ENCODE data around the gene DICER1.

DICER1 gene

DNA sequence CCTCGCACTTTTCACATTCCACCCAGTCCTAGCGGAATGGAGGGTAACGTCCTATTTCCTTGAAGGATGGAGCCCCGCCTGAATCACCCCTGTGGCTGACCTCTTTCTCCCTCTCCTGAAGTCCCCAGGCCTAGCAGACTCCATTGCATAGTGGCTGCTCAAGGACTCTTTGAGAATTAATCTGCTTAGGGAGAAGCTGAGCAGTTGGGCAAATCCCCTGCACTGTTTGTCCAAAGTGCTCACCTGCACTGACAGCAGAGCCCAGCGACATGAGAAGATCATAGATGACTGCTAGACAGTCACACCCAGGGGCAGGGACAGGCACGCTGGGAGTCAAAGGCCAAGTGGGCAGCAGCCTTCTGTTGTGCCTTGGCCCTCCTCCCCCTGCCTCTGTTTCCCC lies 37.7 kb upstream of the DICER1 start:
- Histone ChIP-seq H3K9me3 (no peaks in the 10 kb centered on the region), H3K27ac (no peak overlapping the region), H3K27me3 (no peaks in the 10 kb centered on the region), H3K36me3 (no peaks in the 10 kb centered on the region), H3K4me1 (ENCODE audit: control insufficient read depth in 1 of 2, insufficient read depth in 1 of 2, low read depth in 1 of 2, low read length in 1 of 2) (peaks cover 12 to 16% of the 10 kb centered on the region in 2 experiments), H3K4me3 (ENCODE audit: low read depth in 1 of 2, low read length in 1 of 2) (no peak overlapping the region)
- TF ChIP-seq, protein P1, sequence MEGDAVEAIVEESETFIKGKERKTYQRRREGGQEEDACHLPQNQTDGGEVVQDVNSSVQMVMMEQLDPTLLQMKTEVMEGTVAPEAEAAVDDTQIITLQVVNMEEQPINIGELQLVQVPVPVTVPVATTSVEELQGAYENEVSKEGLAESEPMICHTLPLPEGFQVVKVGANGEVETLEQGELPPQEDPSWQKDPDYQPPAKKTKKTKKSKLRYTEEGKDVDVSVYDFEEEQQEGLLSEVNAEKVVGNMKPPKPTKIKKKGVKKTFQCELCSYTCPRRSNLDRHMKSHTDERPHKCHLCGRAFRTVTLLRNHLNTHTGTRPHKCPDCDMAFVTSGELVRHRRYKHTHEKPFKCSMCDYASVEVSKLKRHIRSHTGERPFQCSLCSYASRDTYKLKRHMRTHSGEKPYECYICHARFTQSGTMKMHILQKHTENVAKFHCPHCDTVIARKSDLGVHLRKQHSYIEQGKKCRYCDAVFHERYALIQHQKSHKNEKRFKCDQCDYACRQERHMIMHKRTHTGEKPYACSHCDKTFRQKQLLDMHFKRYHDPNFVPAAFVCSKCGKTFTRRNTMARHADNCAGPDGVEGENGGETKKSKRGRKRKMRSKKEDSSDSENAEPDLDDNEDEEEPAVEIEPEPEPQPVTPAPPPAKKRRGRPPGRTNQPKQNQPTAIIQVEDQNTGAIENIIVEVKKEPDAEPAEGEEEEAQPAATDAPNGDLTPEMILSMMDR (IDR thresholded peaks at IDR 0.05), result no peak

DNA sequence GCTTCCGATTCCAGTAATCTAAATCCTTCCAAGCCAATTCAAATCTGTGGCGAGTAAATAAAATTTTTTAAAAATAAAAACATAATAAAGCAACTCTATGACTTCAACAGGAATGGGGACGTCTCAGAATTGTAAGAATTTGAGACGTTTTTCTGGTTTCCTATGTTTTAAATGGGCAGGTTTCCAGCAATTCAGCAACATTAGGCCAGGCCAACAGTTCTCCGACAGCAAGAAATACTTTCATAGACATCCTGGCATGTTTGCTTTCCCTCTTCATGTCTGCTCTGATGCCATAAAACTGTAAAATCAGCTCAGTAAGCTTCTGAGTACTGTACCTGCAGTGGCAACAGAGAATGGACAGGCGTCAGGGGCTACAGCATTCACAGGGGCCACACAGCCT lies 35.8 kb upstream of the DICER1 start:
- H3K4me1 ChIP-seq (ENCODE audit: control insufficient read depth in 1 of 2, insufficient read depth in 1 of 2, low read depth in 1 of 2, low read length in 1 of 2), result peaks cover 23 to 28% of the 10 kb centered on the region in 2 experiments
- H3K27me3 ChIP-seq, result no peaks in the 10 kb centered on the region
- H3K9me3 ChIP-seq, result no peaks in the 10 kb centered on the region
- H3K27ac ChIP-seq, result no peak overlapping the region
- H3K36me3 ChIP-seq, result no peaks in the 10 kb centered on the region
- TF ChIP-seq, protein P1 (IDR thresholded peaks at IDR 0.05), result no peak
- H3K4me3 ChIP-seq (ENCODE audit: low read depth in 1 of 2, low read length in 1 of 2), result no peak overlapping the region

DNA sequence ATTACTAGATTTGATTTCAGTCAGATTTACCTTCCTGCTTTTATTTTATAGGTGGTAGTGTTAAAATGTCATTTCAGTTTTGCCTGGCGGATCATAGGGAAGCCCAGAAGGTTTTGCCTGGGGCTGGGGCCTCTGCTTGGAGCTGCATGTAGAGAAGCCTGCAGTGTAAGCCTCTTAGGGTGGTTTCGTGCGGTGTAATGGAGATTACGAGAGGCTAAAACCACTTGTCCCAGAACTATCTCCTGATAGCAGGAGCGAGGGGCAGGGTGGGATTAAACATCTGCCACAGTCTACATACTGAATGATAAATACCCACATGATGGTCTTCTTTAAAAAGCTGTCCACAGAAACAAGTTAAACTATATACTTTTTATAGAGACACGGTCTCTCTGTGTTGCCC lies 35.0 kb upstream of the DICER1 start:
- H3K36me3 ChIP-seq, result no peaks in the 10 kb centered on the region
- H3K9me3 ChIP-seq, result no peaks in the 10 kb centered on the region
- H3K27ac ChIP-seq, result no peak overlapping the region
- H3K4me3 ChIP-seq (ENCODE audit: low read depth in 1 of 2, low read length in 1 of 2), result no peak overlapping the region
- peaks cover 31 to 36% of the 10 kb centered on the region in 2 experiments for H3K4me1 ChIP-seq (ENCODE audit: control insufficient read depth in 1 of 2, insufficient read depth in 1 of 2, low read depth in 1 of 2, low read length in 1 of 2)
- H3K27me3 ChIP-seq, result no peaks in the 10 kb centered on the region
- TF ChIP-seq, protein P1 (IDR thresholded peaks at IDR 0.05), result no peak

DNA sequence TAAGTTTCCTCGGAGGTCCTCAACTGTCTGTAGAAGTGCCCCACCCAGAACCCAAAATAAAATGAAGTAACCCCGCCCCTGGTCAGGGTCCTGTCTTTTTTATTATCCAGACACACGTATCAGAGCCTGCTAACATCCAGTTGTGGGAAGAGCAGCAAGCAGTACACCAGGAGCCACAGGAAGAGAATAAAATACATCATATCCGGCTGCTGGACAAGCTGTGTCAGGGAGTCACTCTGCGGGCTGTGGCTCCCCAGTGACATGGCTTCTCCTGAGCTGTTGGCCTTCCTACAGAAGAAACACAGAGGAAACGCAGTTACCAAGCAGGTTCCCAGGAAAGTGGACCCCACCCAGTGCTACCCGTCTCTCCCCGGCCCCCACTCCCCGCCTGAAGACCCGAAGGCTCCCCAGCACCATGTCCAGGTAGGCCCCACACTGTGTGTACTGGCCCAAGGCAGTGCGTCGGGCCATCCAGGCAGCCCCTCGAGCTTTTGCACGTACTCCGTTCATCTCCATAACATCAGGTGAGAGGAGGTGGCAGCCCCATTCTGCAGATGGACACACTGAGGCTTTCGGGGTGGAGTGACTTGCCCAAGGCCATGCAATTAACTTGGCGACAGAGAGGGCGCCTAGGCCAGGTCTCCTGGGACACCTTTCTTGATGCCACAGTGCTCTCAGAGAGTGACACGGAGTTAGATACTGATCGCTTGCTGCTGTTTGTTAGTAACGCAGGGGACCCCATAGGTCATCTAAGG lies 34.3 kb upstream of the DICER1 start:
- no peaks in the 10 kb centered on the region for H3K27me3 ChIP-seq
- TF ChIP-seq, protein P1 (IDR thresholded peaks at IDR 0.05), result no peak
- H3K36me3 ChIP-seq, result no peaks in the 10 kb centered on the region
- peak overlapping the region; percentile 54 for H3K27ac ChIP-seq
- H3K9me3 ChIP-seq, result no peaks in the 10 kb centered on the region
- H3K4me1 ChIP-seq (ENCODE audit: control insufficient read depth in 1 of 2, insufficient read depth in 1 of 2, low read depth in 1 of 2, low read length in 1 of 2), result peaks cover 38 to 43% of the 10 kb centered on the region in 2 experiments
- H3K4me3 ChIP-seq (ENCODE audit: low read depth in 1 of 2, low read length in 1 of 2), result no peak overlapping the region

DNA sequence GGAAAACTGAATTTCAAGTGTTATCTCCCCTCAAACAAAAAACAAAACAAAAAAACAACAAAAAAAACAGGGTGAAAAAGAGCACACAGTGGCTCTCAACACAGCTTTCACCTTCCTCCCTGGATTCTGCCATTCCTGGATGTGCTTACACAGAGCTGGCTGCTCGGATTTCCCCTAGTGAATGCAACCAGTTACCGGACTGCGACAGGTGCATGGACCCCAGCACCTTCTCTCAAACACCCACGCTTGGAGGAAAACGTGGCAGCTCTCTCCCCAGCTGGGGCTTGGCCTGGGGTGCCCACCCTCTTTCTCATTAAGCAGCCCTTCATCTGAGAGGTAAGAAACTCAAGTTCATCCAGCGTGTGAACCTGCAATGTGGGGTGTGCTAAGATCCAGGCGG lies 33.5 kb upstream of the DICER1 start:
- Histone ChIP-seq H3K4me3 (ENCODE audit: low read depth in 1 of 2, low read length in 1 of 2) (no peak overlapping the region), H3K27ac (peak overlapping the region; percentile 34), H3K36me3 (no peaks in the 10 kb centered on the region), H3K9me3 (no peaks in the 10 kb centered on the region), H3K4me1 (ENCODE audit: control insufficient read depth in 1 of 2, insufficient read depth in 1 of 2, low read depth in 1 of 2, low read length in 1 of 2) (peaks cover 45 to 46% of the 10 kb centered on the region in 2 experiments), H3K27me3 (no peaks in the 10 kb centered on the region)
- TF ChIP-seq, protein P1 (IDR thresholded peaks at IDR 0.05), result no peak

Measured in neutrophil (primary cell).